Bronchial epithelial cell (primary cell): ENCODE measurements around the gene POU4F1. TPM values are rescaled to one million over a fixed set of nuclear protein-coding genes. Genes with fewer than 3 reads are reported as not detected.
"Not testable (repeated sequence)": the region's sequence is repeated elsewhere in the genome, so short reads cannot be mapped to it uniquely, and the experiment has no call there.

ENCODE experiments used
- DNase-seq: peaks from one replicate; pipeline ENCODE4 v3.0.0-alpha.2; 2010; ENCODE audit warnings: low read depth
- FAIRE-seq: peaks from 2 replicates; lab custom pipeline; 2011; peaks lifted over from hg19 to GRCh38; lab: Jason Lieb, UNC
- H3K27me3 ChIP-seq: 2 replicates; pipeline ENCODE4 v1.5.1; 2011; ENCODE audit warnings: low read length; ENCODE audit not compliant: control insufficient read depth, insufficient read depth
- H3K36me3 ChIP-seq: 2 replicates; pipeline ENCODE4 v1.5.1; 2011; ENCODE audit warnings: low read length; ENCODE audit not compliant: control insufficient read depth, insufficient read depth
- H3K4me3 ChIP-seq: 2 replicates; pipeline ENCODE4 v1.5.1; 2011; ENCODE audit warnings: mild to moderate bottlenecking, low read depth, low read length, control low read depth
- CTCF ChIP-seq: IDR thresholded peaks from 2 replicates; pipeline ENCODE4 v1.5.1; 2011; ENCODE audit warnings: mild to moderate bottlenecking, moderate library complexity, low read length, control low read depth, inconsistent platforms; ENCODE audit not compliant: insufficient read depth, severe bottlenecking
- total RNA-seq: library from RNA; depleted of rRNA; stranded (reverse); fragments of >200 nt; gene quantifications from 2 replicates; pipeline ENCODE4 v1.2.1, GENCODE V29; 2014

The POU4F1 gene
- not detected in 2 replicates for total RNA-seq

GRCh38 chr13:78603240-78603957 is at the start of gene POU4F1:
POU4F1 (minus strand) TSS chr13:78603552; CDS start chr13:78603326, 226 bp downstream.
- FAIRE-seq, result no peak
- TF ChIP-seq CTCF, result no peak
- H3K36me3 ChIP-seq, result no peaks in the 10 kb centered on the region
- H3K4me3 ChIP-seq, result peak within 1 kb of the TSS; percentile 24
- peak; percentile 29 for DNase-seq
- peaks cover 81% of the 10 kb centered on the region for H3K27me3 ChIP-seq

GRCh38 chr13:78652651-78653050 is 49.3 kb upstream of the POU4F1 start:
- no peak for TF ChIP-seq CTCF
- no peaks in the 10 kb centered on the region for H3K27me3 ChIP-seq
- no peak overlapping the region for H3K4me3 ChIP-seq
- DNase-seq, result no peak
- FAIRE-seq, result no peak
- no peaks in the 10 kb centered on the region for H3K36me3 ChIP-seq

- H3K4me3 ChIP-seq, result no peak overlapping the region
- no peaks in the 10 kb centered on the region for H3K27me3 ChIP-seq
- no peaks in the 10 kb centered on the region for H3K36me3 ChIP-seq
- no peak for FAIRE-seq
- TF ChIP-seq CTCF, result no peak
- DNase-seq, result no peak
Observed at GRCh38 chr13:78650717-78651083, 47.3 kb upstream of the POU4F1 start.

GRCh38 chr13:78649997-78650716 is 46.8 kb upstream of the POU4F1 start:
- TF ChIP-seq CTCF, result no peak
- Histone ChIP-seq H3K4me3 (no peak overlapping the region), H3K36me3 (no peaks in the 10 kb centered on the region), H3K27me3 (no peaks in the 10 kb centered on the region)
- no peak for DNase-seq
- FAIRE-seq, result no peak

GRCh38 chr13:78647109-78647678 is 43.8 kb upstream of the POU4F1 start:
- not testable (repeated sequence) for H3K36me3 ChIP-seq, DNase-seq, H3K4me3 ChIP-seq, H3K27me3 ChIP-seq, FAIRE-seq

GRCh38 chr13:78638216-78638615 is 34.9 kb upstream of the POU4F1 start:
- H3K36me3 ChIP-seq, result no peaks in the 10 kb centered on the region
- FAIRE-seq (no peak), DNase-seq (no peak)
- H3K27me3 ChIP-seq, result no peaks in the 10 kb centered on the region
- no peak overlapping the region for H3K4me3 ChIP-seq
- TF ChIP-seq CTCF, result no peak
